Measurements from ENCODE around the gene DHRS1. TPM values are rescaled to one million over a fixed set of nuclear protein-coding genes. Genes with fewer than 3 reads are reported as not detected.
A peak's percentile ranks its signal among the peaks of the same experiment; 100 is the strongest.

The DHRS1 gene
- total and polyA plus RNA-seq, 9 of the 15 experiments (the other 6 are each of a cell fraction or from before 2014, with no cell fraction given), result 7.3 to 33.6 (median 13.3) TPM

GRCh38 chr14:24317141-24317928 lies 17.8 kb upstream of the DHRS1 start (continued):
- TF ChIP-seq, protein P1, sequence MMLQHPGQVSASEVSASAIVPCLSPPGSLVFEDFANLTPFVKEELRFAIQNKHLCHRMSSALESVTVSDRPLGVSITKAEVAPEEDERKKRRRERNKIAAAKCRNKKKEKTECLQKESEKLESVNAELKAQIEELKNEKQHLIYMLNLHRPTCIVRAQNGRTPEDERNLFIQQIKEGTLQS (IDR thresholded peaks at IDR 0.05), result peak; percentile 93
- TF ChIP-seq, protein P1 (CRISPR knock-in tag; conservative IDR thresholded peaks at IDR 0.05), result peak; percentile 82; the same call in 1 of the 2 replicates
- TF ChIP-seq RFX5 (IDR thresholded peaks at IDR 0.05; ENCODE audit: low read depth, low read length) (no peak), FOXJ3 (CRISPR knock-in tag; IDR thresholded peaks at IDR 0.05) (no peak), SRSF1 (IDR thresholded peaks at IDR 0.05; ENCODE audit: low read depth, low read length) (no peak), SIN3B (IDR thresholded peaks at IDR 0.05; ENCODE audit: low read depth) (no peak), NR3C1 (CRISPR knock-in tag; IDR thresholded peaks at IDR 0.05) (no peak), SMARCE1 (IDR thresholded peaks at IDR 0.05) (peak; percentile 62), ARHGAP35 (IDR thresholded peaks at IDR 0.05; ENCODE audit: partially characterized antibody) (no peak), ZFP30 (CRISPR knock-in tag; IDR thresholded peaks at IDR 0.05; ENCODE audit: borderline replicate concordance) (no peak), GABPB1 (CRISPR knock-in tag; IDR thresholded peaks at IDR 0.05) (no peak), RHOXF2B (CRISPR knock-in tag; conservative IDR thresholded peaks at IDR 0.05) (no peak)
- TF ChIP-seq, protein P2, sequence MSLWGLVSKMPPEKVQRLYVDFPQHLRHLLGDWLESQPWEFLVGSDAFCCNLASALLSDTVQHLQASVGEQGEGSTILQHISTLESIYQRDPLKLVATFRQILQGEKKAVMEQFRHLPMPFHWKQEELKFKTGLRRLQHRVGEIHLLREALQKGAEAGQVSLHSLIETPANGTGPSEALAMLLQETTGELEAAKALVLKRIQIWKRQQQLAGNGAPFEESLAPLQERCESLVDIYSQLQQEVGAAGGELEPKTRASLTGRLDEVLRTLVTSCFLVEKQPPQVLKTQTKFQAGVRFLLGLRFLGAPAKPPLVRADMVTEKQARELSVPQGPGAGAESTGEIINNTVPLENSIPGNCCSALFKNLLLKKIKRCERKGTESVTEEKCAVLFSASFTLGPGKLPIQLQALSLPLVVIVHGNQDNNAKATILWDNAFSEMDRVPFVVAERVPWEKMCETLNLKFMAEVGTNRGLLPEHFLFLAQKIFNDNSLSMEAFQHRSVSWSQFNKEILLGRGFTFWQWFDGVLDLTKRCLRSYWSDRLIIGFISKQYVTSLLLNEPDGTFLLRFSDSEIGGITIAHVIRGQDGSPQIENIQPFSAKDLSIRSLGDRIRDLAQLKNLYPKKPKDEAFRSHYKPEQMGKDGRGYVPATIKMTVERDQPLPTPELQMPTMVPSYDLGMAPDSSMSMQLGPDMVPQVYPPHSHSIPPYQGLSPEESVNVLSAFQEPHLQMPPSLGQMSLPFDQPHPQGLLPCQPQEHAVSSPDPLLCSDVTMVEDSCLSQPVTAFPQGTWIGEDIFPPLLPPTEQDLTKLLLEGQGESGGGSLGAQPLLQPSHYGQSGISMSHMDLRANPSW (CRISPR knock-in tag; IDR thresholded peaks at IDR 0.05), result no peak
- TF ChIP-seq, protein P3, sequence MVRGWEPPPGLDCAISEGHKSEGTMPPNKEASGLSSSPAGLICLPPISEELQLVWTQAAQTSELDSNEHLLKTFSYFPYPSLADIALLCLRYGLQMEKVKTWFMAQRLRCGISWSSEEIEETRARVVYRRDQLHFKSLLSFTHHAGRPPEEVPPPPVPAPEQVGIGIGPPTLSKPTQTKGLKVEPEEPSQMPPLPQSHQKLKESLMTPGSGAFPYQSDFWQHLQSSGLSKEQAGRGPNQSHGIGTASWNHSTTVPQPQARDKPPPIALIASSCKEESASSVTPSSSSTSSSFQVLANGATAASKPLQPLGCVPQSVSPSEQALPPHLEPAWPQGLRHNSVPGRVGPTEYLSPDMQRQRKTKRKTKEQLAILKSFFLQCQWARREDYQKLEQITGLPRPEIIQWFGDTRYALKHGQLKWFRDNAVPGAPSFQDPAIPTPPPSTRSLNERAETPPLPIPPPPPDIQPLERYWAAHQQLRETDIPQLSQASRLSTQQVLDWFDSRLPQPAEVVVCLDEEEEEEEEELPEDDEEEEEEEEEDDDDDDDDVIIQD (CRISPR knock-in tag; IDR thresholded peaks at IDR 0.05), result no peak
- TF ChIP-seq, protein P4, sequence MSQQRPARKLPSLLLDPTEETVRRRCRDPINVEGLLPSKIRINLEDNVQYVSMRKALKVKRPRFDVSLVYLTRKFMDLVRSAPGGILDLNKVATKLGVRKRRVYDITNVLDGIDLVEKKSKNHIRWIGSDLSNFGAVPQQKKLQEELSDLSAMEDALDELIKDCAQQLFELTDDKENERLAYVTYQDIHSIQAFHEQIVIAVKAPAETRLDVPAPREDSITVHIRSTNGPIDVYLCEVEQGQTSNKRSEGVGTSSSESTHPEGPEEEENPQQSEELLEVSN (IDR thresholded peaks at IDR 0.05; ENCODE audit: borderline replicate concordance in 1 of 2, extremely low read depth in 1 of 2, insufficient read depth in 1 of 2, insufficient read length in 1 of 2, low read depth in 1 of 2, low read length in 1 of 2, poor library complexity in 1 of 2, severe bottlenecking in 1 of 2), result no peak

Data from K562 (cell line).